Activated CD4-positive, alpha-beta memory T cell treated with anti-CD3 and anti-CD28 coated beads, Interleukin-2, amount 10 ng/mL, durations not matched to agents 7 days and 5 days (primary cell): ENCODE measurements around the gene HIP1. TPM values are rescaled to one million over a fixed set of nuclear protein-coding genes. Genes with fewer than 3 reads are reported as not detected.

ENCODE experiments used
- CTCF ChIA-PET: fragments of 350-600 bp; sonication (Branson Sonifier 250); formaldehyde crosslinking; loops from one replicate; lab custom pipeline; 2021; ENCODE audit warnings: antibody characterized with exemption, inconsistent platforms; lab: Charles Lee
- POLR2A ChIA-PET: fragments of 350-600 bp; sonication (Branson Sonifier 250); formaldehyde crosslinking; loops from one replicate; lab custom pipeline; 2021; ENCODE audit warnings: antibody characterized with exemption; lab: Charles Lee
- DNase-seq: peaks from one replicate; pipeline ENCODE4 v3.0.0-alpha.2; 2020
- H3K27ac Mint-ChIP-seq: one replicate; pipeline ENCODE4 v1.8.0; 2021; ENCODE audit warnings: mild to moderate bottlenecking, mixed read lengths
- H3K27me3 Mint-ChIP-seq: one replicate; pipeline ENCODE4 v1.8.0; 2021; ENCODE audit warnings: mixed read lengths
- H3K36me3 Mint-ChIP-seq: one replicate; pipeline ENCODE4 v1.8.0; 2021; ENCODE audit warnings: low read depth, mixed read lengths
- H3K4me1 Mint-ChIP-seq: one replicate; pipeline ENCODE4 v1.8.0; 2021; ENCODE audit warnings: mixed read lengths
- H3K4me3 Mint-ChIP-seq: one replicate; pipeline ENCODE4 v1.8.0; 2021; ENCODE audit warnings: mild to moderate bottlenecking, mixed read lengths
- H3K9me3 Mint-ChIP-seq: one replicate; pipeline ENCODE4 v1.8.0; 2021; ENCODE audit warnings: mixed read lengths
- total RNA-seq, 2 experiments: library from RNA; stranded (reverse); gene quantifications; one replicate each; pipeline ENCODE4 v1.2.3, GENCODE V29; 2021

HIP1 gene
- total RNA-seq, 2 experiments from 2014 or later = 5.2 to 5.4 TPM

DNA sequence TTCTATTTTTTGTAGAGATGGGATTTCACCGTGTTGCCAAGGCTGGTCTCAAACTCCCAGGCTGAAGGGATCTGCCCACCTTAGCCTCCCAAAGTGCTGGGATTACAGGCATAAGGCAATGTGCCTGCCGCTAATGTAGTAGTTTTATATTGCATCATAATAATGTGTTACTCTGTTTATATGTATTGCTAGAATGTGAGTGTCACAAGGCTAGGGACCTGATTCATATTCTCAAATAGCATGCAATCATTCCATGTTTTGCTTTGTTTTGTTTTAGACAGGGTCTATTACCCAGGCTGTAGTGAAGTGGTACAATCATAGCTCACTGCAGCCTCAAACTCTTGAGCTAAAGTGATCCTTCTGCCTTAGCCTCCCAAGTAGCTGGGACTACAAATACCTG, 19.8 kb upstream of the HIP1 start:
- no peaks in the 10 kb centered on the region for H3K27me3 Mint-ChIP-seq
- H3K9me3 Mint-ChIP-seq = no peaks in the 10 kb centered on the region
- CTCF ChIA-PET = no interaction called here
- H3K36me3 Mint-ChIP-seq = no peaks in the 10 kb centered on the region
- no peak overlapping the region for H3K4me3 Mint-ChIP-seq
- DNase-seq = no peak
- peaks cover 2% of the 10 kb centered on the region for H3K4me1 Mint-ChIP-seq
- POLR2A ChIA-PET = no interaction called here
- no peak overlapping the region for H3K27ac Mint-ChIP-seq

- Mint-ChIP-seq H3K4me3 (no peak overlapping the region), H3K9me3 (no peaks in the 10 kb centered on the region), H3K27me3 (no peaks in the 10 kb centered on the region), H3K4me1 (peaks cover 2% of the 10 kb centered on the region), H3K36me3 (no peaks in the 10 kb centered on the region), H3K27ac (no peak overlapping the region)
- ChIA-PET CTCF (no interaction called here), POLR2A (no interaction called here)
- no peak for DNase-seq
Observed at GRCh38 chr7:75757860-75758259, 19.1 kb upstream of the HIP1 start.

GRCh38 chr7:75756991-75757676, 18.4 kb upstream of the HIP1 start:
- POLR2A ChIA-PET = no interaction called here
- no peaks in the 10 kb centered on the region for H3K27me3 Mint-ChIP-seq
- no peak overlapping the region for H3K4me3 Mint-ChIP-seq
- H3K4me1 Mint-ChIP-seq = no peaks in the 10 kb centered on the region
- CTCF ChIA-PET = no interaction called here
- H3K9me3 Mint-ChIP-seq = no peaks in the 10 kb centered on the region
- H3K27ac Mint-ChIP-seq = no peak overlapping the region
- no peaks in the 10 kb centered on the region for H3K36me3 Mint-ChIP-seq
- no peak for DNase-seq

DNA sequence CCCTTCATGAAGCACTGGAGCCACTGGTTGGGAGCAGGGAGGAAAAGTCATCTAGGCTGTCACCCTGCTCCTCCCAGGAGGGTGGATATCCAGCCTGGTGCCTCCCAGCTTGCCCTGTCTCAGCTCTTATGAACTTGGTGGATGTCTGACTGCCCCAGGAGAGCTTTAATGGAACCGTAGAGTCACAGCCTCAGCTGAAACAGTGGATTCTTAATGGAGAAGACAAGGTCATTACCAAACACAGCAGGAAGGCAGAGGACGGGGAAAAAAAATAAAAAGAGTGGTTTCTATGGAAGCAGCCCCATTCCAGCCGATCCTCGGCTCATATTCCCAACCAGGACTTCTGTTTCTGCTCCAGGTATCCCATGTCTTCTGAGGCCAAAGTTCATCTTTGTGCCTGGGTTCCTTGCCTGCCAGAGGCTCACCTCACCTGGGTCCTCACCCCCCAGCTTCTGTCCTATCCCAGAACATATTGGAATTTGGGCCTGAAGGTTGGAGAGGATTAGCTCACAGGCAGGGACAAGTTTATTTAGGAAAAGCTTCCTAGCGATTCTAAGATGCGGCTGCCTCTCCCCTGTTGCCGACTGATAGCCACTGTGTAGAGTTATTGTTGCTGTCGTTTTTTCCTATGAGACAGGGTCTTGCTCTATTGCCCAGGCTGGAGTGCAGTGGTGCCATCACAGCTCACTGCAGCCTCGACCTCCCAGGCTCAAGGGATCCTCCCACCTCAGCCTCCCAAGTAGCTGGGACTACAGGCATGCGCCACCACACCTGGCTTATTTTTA, 17.7 kb upstream of the HIP1 start:
- no peaks in the 10 kb centered on the region for H3K36me3 Mint-ChIP-seq
- CTCF ChIA-PET = no interaction called here
- H3K4me1 Mint-ChIP-seq = no peaks in the 10 kb centered on the region
- no peak overlapping the region for H3K4me3 Mint-ChIP-seq
- POLR2A ChIA-PET = no interaction called here
- DNase-seq = no peak
- no peaks in the 10 kb centered on the region for H3K9me3 Mint-ChIP-seq
- H3K27ac Mint-ChIP-seq = no peak overlapping the region
- no peaks in the 10 kb centered on the region for H3K27me3 Mint-ChIP-seq

- POLR2A ChIA-PET = no interaction called here
Observed at GRCh38 chr7:75743455-75743859, 4.7 kb upstream of the HIP1 start.

DNA sequence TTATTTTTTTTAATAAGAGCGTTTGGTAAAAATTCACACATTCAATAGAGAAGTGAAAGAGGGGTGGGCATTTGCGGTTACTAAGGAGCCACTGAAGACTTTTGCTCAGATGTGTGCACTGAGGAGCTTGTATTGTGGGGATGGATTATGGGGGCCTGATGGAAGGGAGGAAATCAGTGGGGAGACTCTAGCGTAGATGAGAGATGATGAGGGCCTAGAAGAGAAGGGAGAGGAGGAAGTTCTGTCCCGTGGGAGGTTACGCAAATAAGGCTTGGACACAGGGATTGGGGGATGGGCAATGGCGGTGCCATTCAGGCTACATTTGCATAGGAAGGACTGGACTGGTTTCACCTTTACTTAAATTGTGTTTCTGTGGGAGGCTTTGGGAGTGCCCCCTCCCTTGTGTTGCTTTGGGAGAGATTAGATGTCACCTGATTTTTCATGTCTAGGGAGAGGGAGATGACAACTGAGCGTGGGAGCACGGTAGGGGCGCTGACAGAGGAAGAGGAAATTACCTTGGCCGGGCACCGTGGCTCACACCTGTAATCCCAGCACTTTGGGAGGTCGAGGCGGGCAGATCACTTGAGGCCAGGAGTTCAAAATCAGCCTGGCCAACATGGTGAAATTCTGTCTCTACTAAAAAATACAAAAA, 2.2 kb upstream of the HIP1 start:
- H3K36me3 Mint-ChIP-seq = no peaks in the 10 kb centered on the region
- no peaks in the 10 kb centered on the region for H3K9me3 Mint-ChIP-seq
- DNase-seq = no peak
- peaks cover 21% of the 10 kb centered on the region for H3K27me3 Mint-ChIP-seq
- H3K4me3 Mint-ChIP-seq = no peak overlapping the region
- H3K27ac Mint-ChIP-seq = no peak overlapping the region
- H3K4me1 Mint-ChIP-seq = peaks cover 15% of the 10 kb centered on the region
- CTCF ChIA-PET = no interaction called here
- POLR2A ChIA-PET = interaction anchor here (2.6 kb wide), 1 partner anchor 13 kb away, joined by 18 read pairs; no protein-coding TSS in a partner anchor

More at GRCh38 chr7:75743455-75743859, 4.7 kb upstream of the HIP1 start:
- Mint-ChIP-seq H3K4me1 (peaks cover 8% of the 10 kb centered on the region), H3K27me3 (peaks cover 10% of the 10 kb centered on the region), H3K4me3 (no peak overlapping the region), H3K27ac (no peak overlapping the region), H3K9me3 (no peaks in the 10 kb centered on the region), H3K36me3 (no peaks in the 10 kb centered on the region)
- CTCF ChIA-PET = no interaction called here
- DNase-seq = no peak

DNA sequence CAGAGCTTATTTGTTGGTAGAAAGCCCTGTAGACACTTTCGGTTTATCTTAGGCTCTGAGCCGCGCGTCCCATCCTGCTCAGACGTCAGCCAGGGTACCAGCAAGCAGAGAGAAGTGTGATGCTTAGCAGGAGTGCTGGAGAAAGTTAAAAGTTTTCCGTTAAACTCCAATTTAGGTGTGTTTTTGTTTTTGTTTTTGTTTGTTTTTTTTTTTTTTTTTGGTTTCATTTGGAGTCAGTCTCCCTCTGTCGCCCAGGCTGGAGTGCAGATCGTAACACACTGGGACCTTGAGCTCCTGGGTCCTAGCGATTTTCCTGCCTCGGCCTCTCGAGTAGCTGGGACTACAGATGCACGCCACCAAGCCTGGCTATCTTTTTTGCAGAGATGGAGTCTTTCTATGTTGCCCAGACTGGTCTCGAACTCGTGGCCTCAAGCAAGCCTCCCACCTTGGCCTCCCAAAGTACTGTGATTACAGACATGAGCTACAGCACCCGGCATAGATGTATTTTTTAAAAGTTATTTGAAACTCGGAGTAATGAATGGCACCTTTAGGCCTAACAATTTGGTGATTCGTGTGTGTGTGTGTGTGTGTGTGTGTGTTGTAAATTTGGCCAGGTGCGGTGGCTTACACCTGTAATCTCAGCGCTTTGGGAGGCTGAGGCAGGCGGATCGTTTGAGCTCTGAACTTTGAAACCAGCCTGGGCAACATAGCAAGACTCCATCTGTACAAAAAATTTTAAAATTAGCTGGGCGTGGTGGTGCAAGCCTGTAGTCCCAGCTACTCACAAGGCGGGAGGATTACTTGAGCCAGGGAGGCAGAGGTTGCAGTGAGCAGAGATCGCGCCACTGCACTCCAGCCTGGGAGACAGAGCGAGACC, 1.3 kb upstream of the HIP1 start:
- Mint-ChIP-seq H3K36me3 (no peaks in the 10 kb centered on the region), H3K27ac (peak overlapping the region; percentile 84), H3K4me3 (peak overlapping the region; percentile 88), H3K27me3 (peaks cover 21% of the 10 kb centered on the region), H3K9me3 (no peaks in the 10 kb centered on the region), H3K4me1 (peaks cover 15% of the 10 kb centered on the region)
- POLR2A ChIA-PET = interaction anchor here (1.0 to 2.6 kb wide), 2 partner anchors 12 to 103 kb away, joined by 3 to 18 read pairs; no protein-coding TSS in a partner anchor
- DNase-seq = no peak
- CTCF ChIA-PET = interaction anchor here (0.7 to 1.5 kb wide), 3 partner anchors 22 to 575 kb away, joined by 3 to 7 read pairs (median 3); no protein-coding TSS in a partner anchor

GRCh38 chr7:75738975-75739795, 444 bp upstream of the HIP1 start:
- H3K27me3 Mint-ChIP-seq = peaks cover 21% of the 10 kb centered on the region
- peak; percentile 99 for DNase-seq
- H3K9me3 Mint-ChIP-seq = no peaks in the 10 kb centered on the region
- H3K36me3 Mint-ChIP-seq = no peaks in the 10 kb centered on the region
- H3K4me1 Mint-ChIP-seq = peaks cover 15% of the 10 kb centered on the region
- H3K27ac Mint-ChIP-seq = peak overlapping the region; percentile 84
- ChIA-PET POLR2A (interaction anchor here (1.0 to 2.6 kb wide), 2 partner anchors 11 to 103 kb away, joined by 3 to 18 read pairs; no protein-coding TSS in a partner anchor), CTCF (interaction anchor here (0.7 to 1.5 kb wide), 2 partner anchors 23 to 228 kb away, joined by 3 to 7 read pairs; no protein-coding TSS in a partner anchor)
- H3K4me3 Mint-ChIP-seq = peak overlapping the region; percentile 88

GRCh38 chr7:75737856-75738603, 711 bp downstream of the HIP1 start:
- ChIA-PET CTCF (no interaction called here), POLR2A (interaction anchor here (2.6 kb wide), 1 partner anchor 10 kb away, joined by 18 read pairs; no protein-coding TSS in a partner anchor)
- Mint-ChIP-seq H3K4me1 (peaks cover 15% of the 10 kb centered on the region), H3K36me3 (no peaks in the 10 kb centered on the region), H3K27me3 (peaks cover 18% of the 10 kb centered on the region), H3K4me3 (peak overlapping the region; percentile 81), H3K27ac (no peak overlapping the region), H3K9me3 (no peaks in the 10 kb centered on the region)
- no peak for DNase-seq

- Mint-ChIP-seq H3K9me3 (no peaks in the 10 kb centered on the region), H3K27me3 (peaks cover 14% of the 10 kb centered on the region), H3K36me3 (no peaks in the 10 kb centered on the region), H3K4me1 (peaks cover 15% of the 10 kb centered on the region), H3K27ac (no peak overlapping the region), H3K4me3 (no peak overlapping the region)
- POLR2A ChIA-PET = no interaction called here
- DNase-seq = no peak
- CTCF ChIA-PET = no interaction called here
Observed at GRCh38 chr7:75735581-75736350, 3.0 kb downstream of the HIP1 start.
